ENCODE measurements around the gene NFKBIE. TPM values are rescaled to one million over a fixed set of nuclear protein-coding genes. Genes with fewer than 3 reads are reported as not detected.

Gene NFKBIE
- total and polyA plus RNA-seq, 2 of the 13 experiments (the other 11 are each of a cell fraction or from before 2014, with no cell fraction given) = 6.7 to 14.5 TPM

- TF ChIP-seq POGK (CRISPR knock-in tag; conservative IDR thresholded peaks at IDR 0.05) (peak; percentile 90), ZNF891 (CRISPR knock-in tag; IDR thresholded peaks at IDR 0.05) (peak; percentile 18; the same call in 1 of the 2 replicates), ZBTB33 (CRISPR knock-in tag; IDR thresholded peaks at IDR 0.05) (peak; percentile 15; the same call in 1 of the 2 replicates), ZNF790 (CRISPR knock-in tag; IDR thresholded peaks at IDR 0.05; ENCODE audit: borderline replicate concordance) (no peak; the same call in 1 of the 2 replicates), MATR3 (CRISPR knock-in tag; IDR thresholded peaks at IDR 0.05) (no peak), KDM4B (CRISPR knock-in tag; IDR thresholded peaks at IDR 0.05) (0 out of 2 replicates have a peak, but pooled peaks have one; percentile 28), AHDC1 (CRISPR knock-in tag; IDR thresholded peaks at IDR 0.05; ENCODE audit: borderline replicate concordance) (no peak), RBFOX2 (IDR thresholded peaks at IDR 0.05; ENCODE audit: low read depth, low read length) (peak; percentile 89), CBX5 (CRISPR knock-in tag; IDR thresholded peaks at IDR 0.05; ENCODE audit: borderline replicate concordance) (no peak), ZNF720 (CRISPR knock-in tag; IDR thresholded peaks at IDR 0.05) (no peak), SNAPC2 (CRISPR knock-in tag; IDR thresholded peaks at IDR 0.05) (no peak), DNMT3B (CRISPR knock-in tag; conservative IDR thresholded peaks at IDR 0.05) (no peak), THYN1 (CRISPR knock-in tag; IDR thresholded peaks at IDR 0.05; ENCODE audit: borderline replicate concordance, low read depth) (no peak), RAD51 (IDR thresholded peaks at IDR 0.05; ENCODE audit: borderline replicate concordance) (no peak), KAT7 (CRISPR knock-in tag; IDR thresholded peaks at IDR 0.05; ENCODE audit: borderline replicate concordance) (0 out of 2 replicates have a peak, but pooled peaks have one; percentile 29)
- TF ChIP-seq, protein P1, sequence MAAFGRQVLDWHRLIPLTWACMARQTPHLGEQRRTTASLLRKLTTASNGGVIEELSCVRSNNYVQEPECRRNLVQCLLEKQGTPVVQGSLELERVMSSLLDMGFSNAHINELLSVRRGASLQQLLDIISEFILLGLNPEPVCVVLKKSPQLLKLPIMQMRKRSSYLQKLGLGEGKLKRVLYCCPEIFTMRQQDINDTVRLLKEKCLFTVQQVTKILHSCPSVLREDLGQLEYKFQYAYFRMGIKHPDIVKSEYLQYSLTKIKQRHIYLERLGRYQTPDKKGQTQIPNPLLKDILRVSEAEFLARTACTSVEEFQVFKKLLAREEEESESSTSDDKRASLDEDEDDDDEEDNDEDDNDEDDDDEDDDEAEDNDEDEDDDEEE (CRISPR knock-in tag; IDR thresholded peaks at IDR 0.05) = peak; percentile 62; the same call in 1 of the 2 replicates
Measured at GRCh38 chr6:44265007-44265721, at the start of gene NFKBIE (continued).

All from HepG2 (cell line).